Activated naive CD8-positive, alpha-beta T cell treated with anti-CD3 and anti-CD28 coated beads, Interleukin-2, amount 10 ng/mL, durations not matched to agents 7 days and 5 days (primary cell): ENCODE results near the gene RAB33A. TPM values are rescaled to one million over a fixed set of nuclear protein-coding genes. Genes with fewer than 3 reads are reported as not detected.
"Not testable (repeated sequence)": the region's sequence is repeated elsewhere in the genome, so short reads cannot be mapped to it uniquely, and the experiment has no call there.

Experiments used
- ATAC-seq: fragments of 150-1000 bp; cut with Tn5 transposase; one replicate; pipeline ENCODE4 v1.10.0; 2021; ENCODE audit warnings: low read depth, moderate library complexity
- POLR2A ChIA-PET: fragments of 350-600 bp; sonication (Branson Sonifier 250); formaldehyde crosslinking; loops from one replicate; lab custom pipeline; 2021; ENCODE audit warnings: antibody characterized with exemption; lab: Charles Lee
- DNase-seq: peaks from one replicate; pipeline ENCODE4 v3.0.0; 2021
- H3K27ac Mint-ChIP-seq: one replicate; pipeline ENCODE4 v1.8.0; 2022; ENCODE audit warnings: mild to moderate bottlenecking, mixed read lengths
- H3K27me3 Mint-ChIP-seq: one replicate; pipeline ENCODE4 v1.8.0; 2022; ENCODE audit warnings: mild to moderate bottlenecking, moderate library complexity, mixed read lengths
- H3K36me3 Mint-ChIP-seq: one replicate; pipeline ENCODE4 v1.8.0; 2021; ENCODE audit warnings: mild to moderate bottlenecking, mixed read lengths
- H3K4me1 Mint-ChIP-seq: one replicate; pipeline ENCODE4 v1.8.0; 2021; ENCODE audit warnings: mixed read lengths
- H3K4me3 Mint-ChIP-seq: one replicate; pipeline ENCODE4 v1.8.0; 2022; ENCODE audit warnings: mild to moderate bottlenecking, moderate library complexity, mixed read lengths
- H3K9me3 Mint-ChIP-seq: one replicate; pipeline ENCODE4 v1.8.0; 2021; ENCODE audit warnings: mixed read lengths
- total RNA-seq, 2 experiments: library from RNA; stranded (reverse); gene quantifications; one replicate each; pipeline ENCODE4 v1.2.3, GENCODE V29; 2021

RAB33A gene
- total RNA-seq, 2 experiments from 2014 or later = 30.7 to 33.1 TPM

DNA sequence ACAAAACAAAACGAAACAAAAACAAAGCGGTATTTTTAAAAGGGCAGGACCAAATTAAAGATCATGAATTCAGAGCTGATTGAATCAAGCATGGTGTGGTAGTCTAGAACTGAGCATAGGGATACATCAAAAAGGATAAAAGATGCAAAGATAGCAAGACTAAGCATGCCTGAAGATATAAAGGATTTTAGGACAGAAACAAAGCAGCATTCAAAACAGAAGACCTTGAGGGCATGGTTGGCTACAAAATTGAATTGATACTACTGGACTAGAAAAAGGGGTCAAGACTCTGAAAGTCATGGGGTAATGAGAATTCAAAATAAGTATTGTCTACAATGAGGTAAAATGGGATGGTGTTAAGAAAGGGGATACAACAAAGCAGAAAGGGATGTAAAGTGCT is 41.6 kb downstream of the RAB33A start:
- peaks cover 4% of the 10 kb centered on the region for H3K4me1 Mint-ChIP-seq
- peaks cover 19% of the 10 kb centered on the region for H3K36me3 Mint-ChIP-seq
- H3K27me3 Mint-ChIP-seq = no peaks in the 10 kb centered on the region
- no peak overlapping the region for H3K4me3 Mint-ChIP-seq
- POLR2A ChIA-PET = no interaction called here
- H3K27ac Mint-ChIP-seq = no peak overlapping the region
- ATAC-seq = no peak
- DNase-seq = no peak
- no peaks in the 10 kb centered on the region for H3K9me3 Mint-ChIP-seq

DNA sequence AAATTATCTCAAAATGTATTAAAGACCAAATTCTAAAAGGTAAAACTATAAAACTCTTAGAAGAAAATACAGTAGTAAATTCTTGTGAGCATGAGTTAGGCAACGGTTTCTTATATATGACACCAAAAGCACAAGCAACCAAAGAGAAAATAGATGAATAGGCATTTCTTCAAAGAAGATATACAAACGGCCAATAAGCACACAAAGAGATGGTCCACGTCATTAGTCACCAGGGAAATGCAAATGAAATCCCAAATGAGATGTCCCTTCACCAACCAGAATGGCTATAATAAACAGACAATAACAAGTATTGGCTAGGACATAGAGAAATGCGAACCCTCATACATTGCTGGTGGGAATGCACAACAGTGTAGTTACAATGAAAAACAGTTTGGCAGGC is 44.6 kb downstream of the RAB33A start:
- ATAC-seq = no peak
- DNase-seq = no peak
- POLR2A ChIA-PET = no interaction called here
- Mint-ChIP-seq H3K36me3 (peaks cover 15% of the 10 kb centered on the region), H3K9me3 (no peaks in the 10 kb centered on the region), H3K27ac (no peak overlapping the region), H3K4me3 (no peak overlapping the region), H3K4me1 (peaks cover 8% of the 10 kb centered on the region), H3K27me3 (no peaks in the 10 kb centered on the region)

DNA sequence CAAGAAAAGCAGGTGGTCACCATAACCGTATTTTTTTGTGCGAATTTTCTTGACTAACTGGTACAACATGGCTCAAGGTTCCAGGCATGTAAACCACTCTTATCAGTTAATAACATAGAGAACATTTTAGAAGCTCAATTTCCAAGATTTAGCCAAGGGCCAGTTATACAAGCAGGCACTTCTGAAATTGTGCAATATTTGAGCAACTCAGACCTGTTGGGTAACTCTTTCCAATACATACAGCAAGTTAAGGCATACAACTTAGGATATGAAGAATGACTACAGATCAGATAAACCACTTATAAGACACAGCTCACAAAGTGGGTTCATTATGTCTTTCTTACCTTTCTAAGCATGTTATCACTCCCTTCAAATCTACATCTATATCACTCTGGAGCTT is 53.0 kb downstream of the RAB33A start:
- Mint-ChIP-seq H3K4me3 (no peak overlapping the region), H3K27ac (no peak overlapping the region), H3K36me3 (peaks cover 4% of the 10 kb centered on the region), H3K27me3 (no peaks in the 10 kb centered on the region), H3K9me3 (no peaks in the 10 kb centered on the region), H3K4me1 (no peaks in the 10 kb centered on the region)
- POLR2A ChIA-PET = no interaction called here
- ATAC-seq (no peak), DNase-seq (no peak)

GRCh38 chrX:130228871-130229270 is 57.1 kb downstream of the RAB33A start:
- no peak overlapping the region for H3K27ac Mint-ChIP-seq
- H3K9me3 Mint-ChIP-seq = no peaks in the 10 kb centered on the region
- DNase-seq = no peak
- ATAC-seq = no peak
- no peaks in the 10 kb centered on the region for H3K27me3 Mint-ChIP-seq
- no peak overlapping the region for H3K4me3 Mint-ChIP-seq
- H3K4me1 Mint-ChIP-seq = no peaks in the 10 kb centered on the region
- POLR2A ChIA-PET = no interaction called here
- H3K36me3 Mint-ChIP-seq = peaks cover 9% of the 10 kb centered on the region

DNA sequence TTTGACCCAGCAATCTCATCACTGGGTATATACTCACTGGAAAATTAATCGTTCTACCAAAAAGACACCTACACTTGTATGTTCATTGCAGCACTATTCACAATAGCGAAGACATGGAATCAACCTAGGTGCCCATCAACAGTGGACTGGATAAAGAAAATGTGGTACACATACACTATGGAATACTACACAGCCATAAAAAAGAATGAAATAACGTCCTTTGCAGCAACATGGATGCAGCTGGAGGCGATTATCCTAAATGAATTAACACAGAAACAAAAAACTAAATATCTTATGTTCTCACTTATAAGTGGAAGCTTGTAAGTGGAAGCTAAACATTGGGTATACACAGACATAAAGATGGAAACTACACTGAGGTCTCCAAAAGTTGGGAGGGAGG is 59.4 kb downstream of the RAB33A start:
- H3K27ac Mint-ChIP-seq, DNase-seq, H3K4me3 Mint-ChIP-seq, H3K9me3 Mint-ChIP-seq, POLR2A ChIA-PET, ATAC-seq, H3K4me1 Mint-ChIP-seq, H3K27me3 Mint-ChIP-seq: not testable (repeated sequence)
- peaks cover 11% of the 10 kb centered on the region for H3K36me3 Mint-ChIP-seq

Other genes starting within 250 kb of the RAB33A start
- gene BCORL1, start 189.3 kb upstream of the RAB33A start, total RNA-seq = 10 to 100 TPM; 14.3 to 15.4 TPM
- gene ELF4, start 61.5 kb upstream of the RAB33A start, total RNA-seq = 10 to 100 TPM; 38.4 to 41.0 TPM
- gene AIFM1, start 6.1 kb upstream of the RAB33A start, total RNA-seq = 10 to 100 TPM; 35.9 to 37.4 TPM
- 1 to 10 TPM; 5.0 to 5.6 TPM for gene ZNF280C, start 96.9 kb downstream of the RAB33A start, total RNA-seq
- 10 to 100 TPM; 14.0 to 16.0 TPM for gene SLC25A14, start 168.0 kb downstream of the RAB33A start, total RNA-seq
- not detected for gene GPR119, start 213.7 kb downstream of the RAB33A start, total RNA-seq
- gene RBMX2, start 230.0 kb downstream of the RAB33A start, total RNA-seq = 10 to 100 TPM; 28.0 to 29.1 TPM